Body of pancreas (tissue), 4 donors: ENCODE data around the gene LTBP4. TPM values are rescaled to one million over a fixed set of nuclear protein-coding genes. Genes with fewer than 3 reads are reported as not detected.

Experiments used
- ATAC-seq: fragments of 150-250 bp; one replicate; pipeline ENCODE4 v1.9.1; 2016
- DNase-seq, 4 donors: peaks; one replicate each; pipeline ENCODE4 v3.0.0-alpha.2; 2019
- H3K27ac ChIP-seq, 4 donors: fragments of 200-600 bp; sonication (generic); 1 replicate in 3 of 4; 2 replicates in 1 of 4; pipeline versions ENCODE4 v1.5.1 to v1.6.1; 2016 to 2019; ENCODE audit warnings: mild to moderate bottlenecking in 1 of 4, mixed read lengths in 1 of 4, moderate library complexity in 1 of 4
- H3K27me3 ChIP-seq, 2 donors: fragments of 200-600 bp; sonication (generic); one replicate each; pipeline ENCODE4 v1.6.0; 2016; ENCODE audit warnings: mild to moderate bottlenecking in 1 of 2
- H3K36me3 ChIP-seq, 2 donors: fragments of 200-600 bp; sonication (generic); replicated peaks in 1 of 2; 2 replicates each; pipeline ENCODE4 v1.5.1; 2016; ENCODE audit warnings: low read depth in 2 of 2; ENCODE audit not compliant: insufficient read depth in 1 of 2
- H3K4me1 ChIP-seq: fragments of 200-600 bp; sonication (generic); one replicate; pipeline ENCODE4 v1.6.0; 2016
- H3K4me3 ChIP-seq, 2 donors: fragments of 200-600 bp; sonication (generic); 1 replicate in 1 of 2; 2 replicates in 1 of 2; pipeline ENCODE4 v1.5.1; 2016 to 2019
- H3K9me3 ChIP-seq, 3 donors: fragments of 200-600 bp; sonication (generic); 1 replicate in 2 of 3; 2 replicates in 1 of 3; pipeline ENCODE4 v1.5.1; 2016
- CTCF ChIP-seq, 7 experiments: fragments of 450-650 bp in 4 of 7; fragments of 200-600 bp in 3 of 7; sonication (generic) in 3 of 7; IDR thresholded peaks; one replicate each; pipeline ENCODE4 v1.5.1; 2016 to 2019; ENCODE audit warnings: antibody characterized with exemption in 7 of 7
- POLR2A ChIP-seq, 3 donors: fragments of 450-650 bp; IDR thresholded peaks; one replicate each; pipeline ENCODE4 v1.6.1; 2016; ENCODE audit warnings: antibody characterized with exemption in 3 of 3, mild to moderate bottlenecking in 2 of 3
- WGBS, 2 donors: methylation state at CpG; one replicate each; pipeline ENCODE4 v1.1.5; 2017; 5-methylcytosine and 5-hydroxymethylcytosine counted together
- intact Hi-C: fragments of 100-400 bp; cut with DNase I; formaldehyde crosslinking; loops from one replicate; pipeline ENCODE4 v1.15.1; 2023
- total RNA-seq, 2 donors: library from RNA; depleted of rRNA; stranded (reverse); fragments of >200 nt; gene quantifications; one replicate each; pipeline ENCODE4 v1.1.0, GENCODE V29; 2016

The LTBP4 gene
- total RNA-seq, 2 donors from 2014 or later, result 45.1 to 195 TPM

DNA sequence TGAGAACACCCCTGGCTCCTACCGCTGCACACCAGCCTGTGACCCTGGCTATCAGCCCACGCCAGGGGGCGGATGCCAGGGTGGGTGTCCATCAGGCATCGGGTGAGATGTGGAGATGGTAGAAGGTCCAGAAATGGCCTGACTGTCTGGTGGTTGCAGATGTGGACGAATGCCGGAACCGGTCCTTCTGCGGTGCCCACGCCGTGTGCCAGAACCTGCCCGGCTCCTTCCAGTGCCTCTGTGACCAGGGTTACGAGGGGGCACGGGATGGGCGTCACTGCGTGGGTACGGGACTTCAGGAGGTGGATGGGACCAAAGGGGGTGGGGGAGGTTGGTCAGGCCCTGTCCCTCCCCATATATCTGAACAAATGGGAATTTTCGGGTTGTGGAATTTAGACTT lies 15.8 kb downstream of the LTBP4 start:
- H3K27ac ChIP-seq, result no peak overlapping the region
- no peak for TF ChIP-seq CTCF (IDR thresholded peaks at IDR 0.05)
- TF ChIP-seq POLR2A (IDR thresholded peaks at IDR 0.05), result no peak
- H3K4me3 ChIP-seq, result no peak overlapping the region
- intact Hi-C loops, result no loop called here
- DNase-seq (no peak), ATAC-seq (no peak)
- no peaks in the 10 kb centered on the region for H3K36me3 ChIP-seq
- no peaks in the 10 kb centered on the region for H3K4me1 ChIP-seq
- WGBS, 2 donors, result 77 to 90% methylated on average over 5 to 17 of the region's 17 CpGs
- H3K9me3 ChIP-seq, result no peaks in the 10 kb centered on the region
- no peaks in the 10 kb centered on the region for H3K27me3 ChIP-seq

DNA sequence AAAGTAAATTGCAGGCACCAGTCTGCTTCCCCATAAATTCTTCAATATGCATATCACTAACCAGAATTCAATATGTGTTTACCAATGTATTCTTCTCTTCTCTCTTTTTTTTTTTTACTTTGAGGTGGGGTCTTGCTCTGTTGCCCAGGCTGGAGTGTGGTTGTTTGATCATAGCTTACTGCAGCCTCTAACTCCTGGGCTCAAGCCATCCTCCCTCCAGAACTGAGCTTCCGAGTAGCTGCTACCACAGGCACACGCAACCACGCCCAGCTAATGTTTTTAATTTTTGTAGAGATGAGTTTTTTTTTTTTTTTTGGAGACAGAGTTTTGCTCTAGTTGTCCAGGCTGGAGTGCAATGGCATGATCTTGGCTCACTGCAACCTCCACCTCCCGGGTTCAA lies 16.8 kb downstream of the LTBP4 start:
- no peaks in the 10 kb centered on the region for H3K4me1 ChIP-seq
- no peak overlapping the region for H3K4me3 ChIP-seq
- TF ChIP-seq CTCF (IDR thresholded peaks at IDR 0.05) (no peak), POLR2A (IDR thresholded peaks at IDR 0.05) (no peak)
- intact Hi-C loops, result no loop called here
- no peak for ATAC-seq
- no peaks in the 10 kb centered on the region for H3K27me3 ChIP-seq
- no peaks in the 10 kb centered on the region for H3K9me3 ChIP-seq
- no peak overlapping the region for H3K27ac ChIP-seq
- WGBS, 2 donors, result 92 to 94% methylated on average over 4 of the region's 4 CpGs
- H3K36me3 ChIP-seq, result no peaks in the 10 kb centered on the region
- DNase-seq, result no peak

DNA sequence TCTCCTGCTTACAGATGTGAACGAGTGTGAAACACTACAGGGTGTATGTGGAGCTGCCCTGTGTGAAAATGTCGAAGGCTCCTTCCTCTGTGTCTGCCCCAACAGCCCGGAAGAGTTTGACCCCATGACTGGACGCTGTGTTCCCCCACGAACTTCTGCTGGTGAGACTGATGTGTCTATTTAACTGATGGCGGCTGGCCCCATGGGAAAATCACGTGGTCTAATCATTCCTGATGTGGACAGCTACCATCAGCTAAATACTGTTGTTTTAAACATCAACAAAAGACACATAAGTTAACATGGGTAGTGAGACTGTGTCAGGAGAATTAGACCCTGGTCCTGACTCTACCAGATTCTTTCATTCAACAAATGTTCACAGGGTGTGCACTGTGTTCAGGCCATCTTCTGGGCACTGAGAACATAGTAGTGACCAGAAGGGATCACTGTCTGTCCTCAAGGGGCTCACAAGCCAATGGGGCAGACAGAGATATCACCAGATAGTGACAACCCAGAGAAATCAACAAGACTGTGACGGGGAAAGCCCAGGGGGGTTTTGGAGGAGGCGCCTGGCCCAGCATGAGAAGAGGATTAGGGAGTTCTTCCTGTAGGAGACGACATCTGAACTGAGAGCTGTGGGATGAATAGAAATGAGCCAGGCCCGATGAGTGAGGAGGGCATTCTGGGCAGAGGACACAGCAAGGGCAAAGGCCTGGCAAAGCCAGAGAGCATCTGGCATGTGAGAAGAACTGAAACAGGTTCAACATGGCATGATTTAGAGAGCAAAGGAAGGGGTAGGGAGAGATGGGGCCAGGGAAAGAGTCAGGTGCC lies 18.4 kb downstream of the LTBP4 start:
- Histone ChIP-seq H3K36me3 (no peaks in the 10 kb centered on the region), H3K4me3 (no peak overlapping the region), H3K4me1 (peaks cover 5% of the 10 kb centered on the region), H3K27ac (no peak overlapping the region), H3K9me3 (no peaks in the 10 kb centered on the region), H3K27me3 (no peaks in the 10 kb centered on the region)
- DNase-seq, result no peak
- WGBS, 2 donors, result 73 to 83% methylated on average over 11 of the region's 11 CpGs
- TF ChIP-seq POLR2A (IDR thresholded peaks at IDR 0.05), result no peak
- TF ChIP-seq CTCF (IDR thresholded peaks at IDR 0.05), result no peak
- no peak for ATAC-seq
- intact Hi-C loops, result no loop called here

- intact Hi-C loops, result no loop called here
- ATAC-seq, result no peak
- H3K4me3 ChIP-seq, result no peak overlapping the region
- H3K27ac ChIP-seq, result no peak overlapping the region
- H3K36me3 ChIP-seq, result no peaks in the 10 kb centered on the region
- DNase-seq, result no peak
- TF ChIP-seq POLR2A (IDR thresholded peaks at IDR 0.05) (no peak), CTCF (IDR thresholded peaks at IDR 0.05) (no peak)
- 90 to 93% methylated on average over 8 of the region's 8 CpGs for WGBS, 2 donors
- peaks cover 5% of the 10 kb centered on the region for H3K4me1 ChIP-seq
- no peaks in the 10 kb centered on the region for H3K9me3 ChIP-seq
- no peaks in the 10 kb centered on the region for H3K27me3 ChIP-seq
Measured at GRCh38 chr19:40620161-40620485, 19.0 kb downstream of the LTBP4 start.

DNA sequence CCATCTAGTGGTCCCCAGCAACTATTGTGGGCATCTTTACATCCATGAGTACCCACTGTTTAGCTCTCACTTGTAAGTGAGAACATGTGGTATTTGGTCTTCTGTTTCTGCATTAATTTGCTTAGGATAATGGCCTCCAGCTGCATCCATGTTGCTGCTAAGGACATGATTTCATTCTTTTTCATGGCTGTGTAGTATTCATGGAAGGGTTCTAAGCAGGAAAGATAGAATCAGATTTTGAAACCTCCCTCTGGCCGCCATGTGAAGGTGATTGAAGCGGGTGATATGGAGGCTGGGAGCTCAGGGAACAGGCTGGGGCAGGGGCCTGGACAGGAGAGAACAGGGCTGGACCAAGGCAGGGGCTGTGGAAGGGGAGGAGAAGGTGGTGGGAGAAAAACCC lies 20.1 kb downstream of the LTBP4 start:
- DNase-seq (no peak), ATAC-seq (no peak)
- intact Hi-C loops, result no loop called here
- TF ChIP-seq POLR2A (IDR thresholded peaks at IDR 0.05) (no peak), CTCF (IDR thresholded peaks at IDR 0.05) (no peak)
- Histone ChIP-seq H3K4me3 (no peak overlapping the region), H3K36me3 (no peaks in the 10 kb centered on the region), H3K9me3 (no peaks in the 10 kb centered on the region), H3K27ac (no peak overlapping the region), H3K4me1 (peaks cover 5% of the 10 kb centered on the region), H3K27me3 (no peaks in the 10 kb centered on the region)
- 76 to 91% methylated on average over 2 of the region's 2 CpGs for WGBS, 2 donors
